ENCODE data around the gene FRS3. TPM values are rescaled to one million over a fixed set of nuclear protein-coding genes. Genes with fewer than 3 reads are reported as not detected.

The FRS3 gene
- total RNA-seq, 1 donor from 2014 or later = 7.6 TPM

DNA sequence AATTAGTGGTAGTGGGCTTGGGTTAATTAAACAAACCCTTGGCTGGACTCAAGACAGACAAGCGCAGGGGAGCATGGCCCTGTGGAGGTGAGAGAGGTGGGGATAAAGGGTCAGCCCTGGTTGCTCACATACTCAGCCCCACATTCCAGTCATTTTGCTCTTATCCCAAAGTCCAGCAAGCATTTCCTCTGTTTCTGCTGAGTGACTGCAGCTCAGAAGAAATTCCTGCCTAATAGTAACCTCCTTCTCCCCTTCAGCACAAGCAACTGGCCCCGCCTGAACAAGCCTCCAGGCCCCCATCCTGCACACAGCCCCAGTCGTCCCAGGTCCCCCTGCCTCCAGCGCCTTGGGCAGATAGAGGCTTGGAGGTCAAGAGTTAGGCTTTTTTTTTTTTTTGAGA is 40.7 kb downstream of the FRS3 start:
- Mint-ChIP-seq H3K4me1 (ENCODE audit: low read depth) (peaks cover 7% of the 10 kb centered on the region), H3K9me3 (ENCODE audit: low read depth) (no peaks in the 10 kb centered on the region), H3K4me3 (ENCODE audit: low read depth) (no peak overlapping the region), H3K27ac (no peak overlapping the region), H3K36me3 (ENCODE audit: insufficient read depth) (no peaks in the 10 kb centered on the region), H3K27me3 (peaks cover 9% of the 10 kb centered on the region)
- DNase-seq (ENCODE audit: low spot score, unreplicated experiment) = no peak
- TF ChIP-seq, protein P1, sequence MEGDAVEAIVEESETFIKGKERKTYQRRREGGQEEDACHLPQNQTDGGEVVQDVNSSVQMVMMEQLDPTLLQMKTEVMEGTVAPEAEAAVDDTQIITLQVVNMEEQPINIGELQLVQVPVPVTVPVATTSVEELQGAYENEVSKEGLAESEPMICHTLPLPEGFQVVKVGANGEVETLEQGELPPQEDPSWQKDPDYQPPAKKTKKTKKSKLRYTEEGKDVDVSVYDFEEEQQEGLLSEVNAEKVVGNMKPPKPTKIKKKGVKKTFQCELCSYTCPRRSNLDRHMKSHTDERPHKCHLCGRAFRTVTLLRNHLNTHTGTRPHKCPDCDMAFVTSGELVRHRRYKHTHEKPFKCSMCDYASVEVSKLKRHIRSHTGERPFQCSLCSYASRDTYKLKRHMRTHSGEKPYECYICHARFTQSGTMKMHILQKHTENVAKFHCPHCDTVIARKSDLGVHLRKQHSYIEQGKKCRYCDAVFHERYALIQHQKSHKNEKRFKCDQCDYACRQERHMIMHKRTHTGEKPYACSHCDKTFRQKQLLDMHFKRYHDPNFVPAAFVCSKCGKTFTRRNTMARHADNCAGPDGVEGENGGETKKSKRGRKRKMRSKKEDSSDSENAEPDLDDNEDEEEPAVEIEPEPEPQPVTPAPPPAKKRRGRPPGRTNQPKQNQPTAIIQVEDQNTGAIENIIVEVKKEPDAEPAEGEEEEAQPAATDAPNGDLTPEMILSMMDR (IDR thresholded peaks at IDR 0.05; ENCODE audit: unreplicated experiment) = no peak

DNA sequence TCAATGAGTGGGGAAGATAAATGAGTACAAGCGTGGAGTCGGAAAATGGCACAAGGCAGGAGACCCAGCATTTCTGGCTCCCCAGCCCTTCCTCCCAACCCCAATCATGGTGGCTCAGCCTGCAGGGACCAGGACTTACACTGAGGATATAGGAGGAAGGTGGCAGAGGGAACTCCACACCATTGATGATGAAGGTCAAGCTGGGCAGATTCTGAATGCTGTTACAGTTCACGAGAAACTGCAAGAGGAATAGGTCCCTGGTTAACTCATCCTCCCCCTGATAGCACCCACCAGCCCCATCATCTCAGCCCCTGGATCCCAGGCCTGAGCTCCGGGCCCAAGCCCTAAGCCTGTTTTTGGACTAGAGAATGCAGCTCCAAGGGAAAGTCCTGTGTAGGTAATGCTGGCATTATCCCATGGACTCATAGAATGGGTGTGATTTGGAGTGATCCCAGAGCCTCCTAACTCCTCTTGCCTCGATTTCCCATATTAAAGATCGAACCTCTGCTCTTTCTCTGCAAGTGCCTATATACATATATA is 42.0 kb downstream of the FRS3 start:
- no peak for DNase-seq (ENCODE audit: low spot score, unreplicated experiment)
- H3K9me3 Mint-ChIP-seq (ENCODE audit: low read depth) = no peaks in the 10 kb centered on the region
- H3K4me1 Mint-ChIP-seq (ENCODE audit: low read depth) = peaks cover 7% of the 10 kb centered on the region
- H3K36me3 Mint-ChIP-seq (ENCODE audit: insufficient read depth) = no peaks in the 10 kb centered on the region
- H3K27ac Mint-ChIP-seq = no peak overlapping the region
- TF ChIP-seq, protein P1 (IDR thresholded peaks at IDR 0.05; ENCODE audit: unreplicated experiment) = no peak
- H3K4me3 Mint-ChIP-seq (ENCODE audit: low read depth) = no peak overlapping the region
- peaks cover 16% of the 10 kb centered on the region for H3K27me3 Mint-ChIP-seq

DNA sequence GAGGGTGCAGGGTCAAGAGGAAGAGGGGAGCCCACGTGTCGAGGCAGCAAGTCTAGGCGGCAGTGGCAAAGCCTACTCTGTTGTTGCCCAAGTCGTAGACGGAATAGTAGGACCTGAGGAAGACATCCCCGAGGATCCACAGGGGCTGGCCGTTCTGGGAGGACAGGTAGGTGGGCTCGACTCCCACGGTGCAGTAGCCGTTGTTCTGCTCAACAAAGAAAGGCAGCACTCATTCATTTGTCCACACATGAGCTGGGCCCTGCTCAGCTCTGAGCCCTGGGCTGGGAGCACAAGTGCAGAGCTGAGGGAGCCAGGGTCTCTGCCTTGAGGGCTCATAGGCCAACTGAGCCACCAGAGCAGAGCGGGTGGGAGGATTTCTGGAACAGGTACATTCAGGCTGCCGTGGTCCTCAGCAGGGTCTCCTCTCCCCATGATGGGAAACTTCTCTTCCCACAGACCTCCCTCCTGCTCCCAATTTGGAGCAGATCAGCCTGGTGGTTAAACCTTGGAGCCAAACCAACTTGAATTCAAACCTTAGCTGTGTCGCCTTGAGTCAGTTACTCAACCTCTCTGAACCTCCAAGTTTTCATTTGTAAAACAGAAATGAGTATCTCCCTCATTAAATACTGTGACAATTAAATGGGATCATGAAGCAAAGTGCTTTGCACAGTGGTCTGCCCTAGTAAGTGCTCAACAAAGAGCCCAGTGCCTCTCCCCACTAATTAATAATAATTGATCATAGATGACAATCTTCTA is 42.7 kb downstream of the FRS3 start:
- Mint-ChIP-seq H3K27ac (no peak overlapping the region), H3K4me1 (ENCODE audit: low read depth) (peaks cover 7% of the 10 kb centered on the region), H3K27me3 (peaks cover 21% of the 10 kb centered on the region), H3K4me3 (ENCODE audit: low read depth) (no peak overlapping the region), H3K36me3 (ENCODE audit: insufficient read depth) (no peaks in the 10 kb centered on the region), H3K9me3 (ENCODE audit: low read depth) (no peaks in the 10 kb centered on the region)
- no peak for DNase-seq (ENCODE audit: low spot score, unreplicated experiment)
- TF ChIP-seq, protein P1 (IDR thresholded peaks at IDR 0.05; ENCODE audit: unreplicated experiment) = no peak

DNA sequence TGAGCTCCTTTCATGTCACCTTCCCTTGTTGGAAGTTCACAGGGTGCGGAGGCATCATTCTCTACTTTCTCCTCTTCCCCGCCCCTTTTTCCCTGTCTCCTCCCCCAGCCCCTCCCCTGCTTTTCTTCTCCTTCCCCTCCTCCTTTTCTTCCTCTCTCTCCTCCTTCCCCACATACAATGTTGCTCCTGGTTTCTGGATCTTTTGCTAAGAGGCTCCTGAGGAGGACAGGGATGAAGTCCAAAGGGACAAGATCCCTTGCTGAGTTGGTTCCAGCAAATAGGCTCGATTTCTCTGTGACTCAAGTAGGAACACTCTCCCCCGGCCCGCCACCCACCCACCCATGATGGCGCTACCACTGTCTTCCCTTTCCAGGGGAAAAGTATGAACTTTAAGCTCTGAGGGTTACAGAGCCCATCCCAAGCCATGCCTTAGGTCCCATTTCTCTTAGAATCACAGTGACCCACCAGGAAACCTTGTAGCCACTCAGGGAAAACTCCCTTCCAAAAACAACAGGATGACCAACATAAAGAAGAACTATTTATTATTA is 43.4 kb downstream of the FRS3 start:
- Mint-ChIP-seq H3K27ac (no peak overlapping the region), H3K4me1 (ENCODE audit: low read depth) (peaks cover 2% of the 10 kb centered on the region), H3K36me3 (ENCODE audit: insufficient read depth) (no peaks in the 10 kb centered on the region), H3K9me3 (ENCODE audit: low read depth) (no peaks in the 10 kb centered on the region), H3K27me3 (peaks cover 22% of the 10 kb centered on the region), H3K4me3 (ENCODE audit: low read depth) (no peak overlapping the region)
- no peak for DNase-seq (ENCODE audit: low spot score, unreplicated experiment)
- TF ChIP-seq, protein P1 (IDR thresholded peaks at IDR 0.05; ENCODE audit: unreplicated experiment) = no peak

DNA sequence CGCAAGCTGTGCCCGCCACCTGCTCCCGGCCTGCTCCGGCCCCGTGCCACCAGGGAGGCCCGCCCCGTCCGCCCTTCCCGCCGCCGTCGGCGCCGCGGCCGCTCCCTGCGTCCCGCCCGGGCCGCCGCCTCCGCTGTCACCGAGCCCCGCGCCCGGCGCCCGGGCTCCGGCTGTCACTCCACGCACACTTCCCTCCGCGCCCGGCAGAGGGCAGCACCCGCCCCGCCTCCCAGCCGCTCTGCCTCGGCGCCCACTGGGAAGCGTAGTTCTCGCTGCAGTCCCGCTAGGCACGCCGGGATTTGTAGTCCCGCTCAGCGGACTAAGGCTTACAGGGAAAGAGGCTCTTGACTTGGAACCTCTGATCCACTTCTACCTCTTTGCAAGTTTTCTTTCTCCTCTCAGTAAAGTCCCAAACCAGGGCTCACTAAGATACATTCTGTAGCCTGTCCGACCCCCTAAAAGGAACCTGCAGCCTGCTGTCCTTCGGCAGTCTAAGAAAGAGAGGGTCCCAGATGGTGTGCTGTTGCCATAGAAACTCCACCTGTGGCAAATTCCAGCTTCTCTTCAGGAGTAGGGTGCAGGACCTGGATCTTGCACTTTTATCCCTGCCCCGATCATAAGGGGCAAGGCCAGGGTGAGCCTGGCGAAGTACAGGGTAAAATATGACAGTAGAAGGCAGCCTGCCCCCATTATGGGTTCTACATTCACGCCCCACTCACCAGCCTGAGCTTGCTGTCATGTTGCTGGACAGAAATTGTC is 44.1 kb downstream of the FRS3 start, which contains the start of gene TFEB:
Gene TFEB, minus strand, starts transcription at position 182 of the 759 bp plus-strand sequence. CDS start 44,395 bp downstream, outside the sequence.
- DNase-seq (ENCODE audit: low spot score, unreplicated experiment) = peak; percentile 94
- Mint-ChIP-seq H3K4me3 (ENCODE audit: low read depth) (peak within 1 kb of the TSS; percentile 57), H3K36me3 (ENCODE audit: insufficient read depth) (no peaks in the 10 kb centered on the region), H3K9me3 (ENCODE audit: low read depth) (no peaks in the 10 kb centered on the region), H3K27ac (no peak within 1 kb of the TSS), H3K4me1 (ENCODE audit: low read depth) (peaks cover 2% of the 10 kb centered on the region), H3K27me3 (peaks cover 24% of the 10 kb centered on the region)
- TF ChIP-seq, protein P1 (IDR thresholded peaks at IDR 0.05; ENCODE audit: unreplicated experiment) = peak; percentile 95
